Neutrophil (primary cell): ENCODE results near the gene TRAPPC2.

Experiments used
- H3K27ac ChIP-seq: fragments of 200-600 bp; sonication (generic); 2 replicates; pipeline ENCODE4 v1.5.1; 2016; ENCODE audit warnings: mild to moderate bottlenecking, moderate library complexity
- H3K27me3 ChIP-seq: fragments of 200-600 bp; sonication (generic); 2 replicates; pipeline ENCODE4 v1.6.0; 2016; ENCODE audit warnings: mild to moderate bottlenecking
- H3K36me3 ChIP-seq: fragments of 200-600 bp; sonication (generic); 2 replicates; pipeline ENCODE4 v1.5.1; 2017
- H3K4me1 ChIP-seq, 2 experiments: fragments of 200-600 bp in 1 of 2; sonication (generic) in 1 of 2; 1 replicate in 1 of 2; 2 replicates in 1 of 2; pipeline versions ENCODE4 v1.5.1 to v1.6.1; 2013 to 2016; ENCODE audit warnings: low read depth in 1 of 2, low read length in 1 of 2, mild to moderate bottlenecking in 1 of 2, moderate library complexity in 1 of 2; ENCODE audit not compliant: control insufficient read depth in 1 of 2, insufficient read depth in 1 of 2
- H3K4me3 ChIP-seq, 2 experiments: fragments of 200-600 bp in 1 of 2; sonication (generic) in 1 of 2; 1 replicate in 1 of 2; 2 replicates in 1 of 2; pipeline ENCODE4 v1.5.1; 2013 to 2016; ENCODE audit warnings: low read depth in 1 of 2, low read length in 1 of 2, mild to moderate bottlenecking in 1 of 2, moderate library complexity in 1 of 2
- H3K9me3 ChIP-seq: fragments of 200-600 bp; sonication (generic); 2 replicates; pipeline ENCODE4 v1.5.1; 2016
- CTCF ChIP-seq: fragments of 200-600 bp; sonication (generic); IDR thresholded peaks from 2 replicates; pipeline ENCODE4 v1.5.1; 2016; ENCODE audit warnings: antibody characterized with exemption

Gene TRAPPC2

GRCh38 chrX:13721819-13722519, 12.5 kb downstream of the TRAPPC2 start:
- no peak for TF ChIP-seq CTCF
- H3K36me3 ChIP-seq, result peaks cover 12% of the 10 kb centered on the region
- H3K27ac ChIP-seq, result peak overlapping the region; percentile 8
- H3K9me3 ChIP-seq, result no peaks in the 10 kb centered on the region
- H3K4me1 ChIP-seq, result no peaks in the 10 kb centered on the region
- no peak overlapping the region for H3K4me3 ChIP-seq
- no peaks in the 10 kb centered on the region for H3K27me3 ChIP-seq

DNA sequence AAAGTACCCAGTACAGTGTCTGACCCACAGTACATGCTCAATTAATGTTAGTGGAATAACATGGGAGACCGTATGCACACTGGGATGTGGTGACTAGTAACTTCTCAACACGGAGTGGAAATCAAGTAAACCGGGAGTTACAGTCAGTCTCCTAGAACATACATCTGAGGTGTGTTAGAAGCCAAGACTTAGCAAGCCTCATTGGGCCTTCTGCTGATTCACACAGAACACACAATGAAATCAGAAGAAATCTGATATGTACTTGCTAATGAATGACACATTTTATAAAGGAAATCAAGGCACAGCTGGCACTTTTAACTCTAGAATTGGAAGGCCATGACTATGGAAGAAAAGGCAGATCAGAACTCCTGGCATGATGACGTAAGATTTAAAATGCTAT, 13.0 kb downstream of the TRAPPC2 start:
- peaks cover 14% of the 10 kb centered on the region for H3K36me3 ChIP-seq
- no peak overlapping the region for H3K4me3 ChIP-seq
- H3K4me1 ChIP-seq, result no peaks in the 10 kb centered on the region
- TF ChIP-seq CTCF, result no peak
- no peaks in the 10 kb centered on the region for H3K27me3 ChIP-seq
- no peaks in the 10 kb centered on the region for H3K9me3 ChIP-seq
- H3K27ac ChIP-seq, result no peak overlapping the region

DNA sequence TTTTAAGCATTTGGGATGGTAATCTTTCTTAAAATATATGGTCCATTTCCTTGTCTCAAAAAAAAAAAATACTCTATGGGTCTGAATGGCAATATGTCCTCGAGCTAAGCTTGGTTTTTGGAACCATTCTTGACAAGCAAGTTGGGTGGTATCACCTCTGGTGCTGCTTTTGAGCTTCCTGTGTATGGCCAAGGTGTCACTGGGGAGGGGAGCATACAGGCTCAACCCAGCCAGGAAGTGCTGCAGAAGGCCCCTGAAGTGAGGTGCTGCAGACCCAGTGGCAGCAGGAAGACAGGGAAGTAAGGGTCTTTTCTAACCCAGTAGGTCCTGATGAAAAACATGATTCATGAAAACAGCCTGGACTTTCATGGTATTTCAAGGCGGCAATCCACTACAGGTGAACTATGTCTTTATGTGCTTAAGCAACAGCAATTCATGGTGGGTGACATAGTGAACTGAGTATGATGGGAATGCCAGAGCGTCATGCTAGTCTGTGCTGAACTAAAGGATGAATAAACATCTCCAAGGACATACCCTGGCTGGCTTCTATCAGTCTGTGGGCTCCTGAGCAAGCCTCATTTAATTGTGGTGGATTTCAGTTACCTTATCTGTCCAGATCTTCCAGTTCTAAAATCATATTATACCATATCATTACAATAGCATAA, 15.1 kb downstream of the TRAPPC2 start:
- TF ChIP-seq CTCF, result no peak
- H3K4me3 ChIP-seq, result no peak overlapping the region
- no peaks in the 10 kb centered on the region for H3K27me3 ChIP-seq
- no peaks in the 10 kb centered on the region for H3K4me1 ChIP-seq
- peaks cover 19% of the 10 kb centered on the region for H3K36me3 ChIP-seq
- no peaks in the 10 kb centered on the region for H3K9me3 ChIP-seq
- no peak overlapping the region for H3K27ac ChIP-seq

DNA sequence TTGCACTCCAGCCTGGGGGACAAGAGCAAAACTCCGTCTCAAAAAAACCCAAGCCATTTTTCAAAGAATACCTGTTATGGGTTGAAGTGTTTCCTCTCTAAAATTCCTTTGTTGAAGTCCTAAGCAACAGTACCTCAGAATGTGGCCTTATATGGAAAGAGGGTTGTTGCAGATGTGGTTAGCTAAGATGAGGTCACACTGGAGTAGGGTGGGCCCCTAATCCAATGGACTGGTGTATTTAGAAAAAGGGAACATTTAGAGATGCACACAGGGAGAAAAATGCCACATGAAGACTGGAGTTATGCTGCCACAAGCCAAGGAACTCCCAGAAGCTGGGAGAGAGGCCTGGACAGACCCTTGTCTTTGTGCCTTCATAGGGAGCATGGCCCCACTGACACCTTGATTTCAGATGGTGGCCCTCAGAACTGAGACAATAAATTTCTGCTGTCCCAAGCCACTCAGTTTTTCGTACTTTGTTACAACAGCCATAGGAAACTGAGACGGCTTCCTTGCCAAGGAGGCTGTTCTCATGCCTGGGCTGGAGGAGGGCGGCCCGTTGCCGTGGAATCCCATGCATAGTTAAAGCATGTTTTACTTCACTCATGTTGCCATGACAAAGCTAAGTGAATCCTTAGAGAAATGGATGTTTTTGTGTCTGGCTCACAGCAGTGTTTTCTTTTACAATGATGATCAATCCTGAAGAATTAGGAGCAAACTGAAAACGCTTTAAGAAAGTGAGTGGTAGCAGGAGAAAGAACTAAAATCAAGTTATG, 16.5 kb downstream of the TRAPPC2 start:
- TF ChIP-seq CTCF, result no peak
- no peak overlapping the region for H3K27ac ChIP-seq

GRCh38 chrX:13716905-13717304, 17.5 kb downstream of the TRAPPC2 start:
- Histone ChIP-seq H3K9me3 (no peaks in the 10 kb centered on the region), H3K27ac (no peak overlapping the region), H3K4me3 (no peak overlapping the region), H3K4me1 (no peaks in the 10 kb centered on the region), H3K36me3 (peaks cover 20% of the 10 kb centered on the region), H3K27me3 (no peaks in the 10 kb centered on the region)
- no peak for TF ChIP-seq CTCF

More for the DNA sequence above, 16.5 kb downstream of the TRAPPC2 start:
- no peak overlapping the region for H3K4me3 ChIP-seq
- peaks cover 19% of the 10 kb centered on the region for H3K36me3 ChIP-seq
- no peaks in the 10 kb centered on the region for H3K27me3 ChIP-seq
- no peaks in the 10 kb centered on the region for H3K4me1 ChIP-seq
- H3K9me3 ChIP-seq, result no peaks in the 10 kb centered on the region
